Omental fat pad (tissue), 4 donors: Measurements from ENCODE around the gene SYTL3. TPM values are rescaled to one million over a fixed set of nuclear protein-coding genes. Genes with fewer than 3 reads are reported as not detected.
"Not testable (repeated sequence)": the region's sequence is repeated elsewhere in the genome, so short reads cannot be mapped to it uniquely, and the experiment has no call there.

ENCODE experiments used
- ATAC-seq: fragments of 150-250 bp; one replicate; pipeline ENCODE4 v1.9.1; 2016; ENCODE audit warnings: mild to moderate bottlenecking, moderate library complexity; ENCODE audit not compliant: low FRiP score
- DNase-seq: peaks from one replicate; pipeline ENCODE4 v3.0.0-alpha.2; 2019; ENCODE audit warnings: low spot score
- total RNA-seq, 4 donors: library from RNA; depleted of rRNA; stranded (reverse); fragments of >200 nt; gene quantifications; one replicate each; pipeline ENCODE4 v1.1.0, GENCODE V29; 2016
- TF ChIP-seq, protein P1 (sequence below), 3 donors: fragments of 450-650 bp; IDR thresholded peaks; one replicate each; pipeline ENCODE4 v1.5.1; 2016 to 2017; ENCODE audit warnings: antibody characterized with exemption in 3 of 3, mild to moderate bottlenecking in 3 of 3, moderate library complexity in 2 of 3

The SYTL3 gene
- total RNA-seq, 4 donors from 2014 or later = 5.3 to 16.3 (median 6.8) TPM

DNA sequence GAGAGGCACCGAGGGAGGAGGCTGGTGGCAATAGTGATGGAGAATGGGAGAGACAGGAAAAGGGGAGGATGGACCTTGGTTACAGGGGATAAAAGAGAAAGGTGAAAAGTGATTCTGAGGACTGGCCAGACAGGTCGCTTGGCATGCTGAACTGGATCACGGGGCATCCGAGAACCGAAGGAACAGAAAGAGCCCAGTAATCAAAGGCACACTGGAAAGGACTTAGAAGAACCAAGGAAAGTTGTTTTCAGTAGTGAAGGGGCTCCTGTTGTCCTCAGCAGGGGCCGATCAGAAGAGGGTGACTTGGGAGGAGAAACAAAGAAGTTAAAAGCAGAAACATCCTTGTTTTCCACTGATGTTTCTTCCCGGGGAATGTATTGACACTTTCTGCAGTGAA, 18.9 kb downstream of the SYTL3 start:
- DNase-seq (no peak), ATAC-seq (no peak)
- TF ChIP-seq, protein P1, sequence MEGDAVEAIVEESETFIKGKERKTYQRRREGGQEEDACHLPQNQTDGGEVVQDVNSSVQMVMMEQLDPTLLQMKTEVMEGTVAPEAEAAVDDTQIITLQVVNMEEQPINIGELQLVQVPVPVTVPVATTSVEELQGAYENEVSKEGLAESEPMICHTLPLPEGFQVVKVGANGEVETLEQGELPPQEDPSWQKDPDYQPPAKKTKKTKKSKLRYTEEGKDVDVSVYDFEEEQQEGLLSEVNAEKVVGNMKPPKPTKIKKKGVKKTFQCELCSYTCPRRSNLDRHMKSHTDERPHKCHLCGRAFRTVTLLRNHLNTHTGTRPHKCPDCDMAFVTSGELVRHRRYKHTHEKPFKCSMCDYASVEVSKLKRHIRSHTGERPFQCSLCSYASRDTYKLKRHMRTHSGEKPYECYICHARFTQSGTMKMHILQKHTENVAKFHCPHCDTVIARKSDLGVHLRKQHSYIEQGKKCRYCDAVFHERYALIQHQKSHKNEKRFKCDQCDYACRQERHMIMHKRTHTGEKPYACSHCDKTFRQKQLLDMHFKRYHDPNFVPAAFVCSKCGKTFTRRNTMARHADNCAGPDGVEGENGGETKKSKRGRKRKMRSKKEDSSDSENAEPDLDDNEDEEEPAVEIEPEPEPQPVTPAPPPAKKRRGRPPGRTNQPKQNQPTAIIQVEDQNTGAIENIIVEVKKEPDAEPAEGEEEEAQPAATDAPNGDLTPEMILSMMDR (IDR thresholded peaks at IDR 0.05) = no peak

DNA sequence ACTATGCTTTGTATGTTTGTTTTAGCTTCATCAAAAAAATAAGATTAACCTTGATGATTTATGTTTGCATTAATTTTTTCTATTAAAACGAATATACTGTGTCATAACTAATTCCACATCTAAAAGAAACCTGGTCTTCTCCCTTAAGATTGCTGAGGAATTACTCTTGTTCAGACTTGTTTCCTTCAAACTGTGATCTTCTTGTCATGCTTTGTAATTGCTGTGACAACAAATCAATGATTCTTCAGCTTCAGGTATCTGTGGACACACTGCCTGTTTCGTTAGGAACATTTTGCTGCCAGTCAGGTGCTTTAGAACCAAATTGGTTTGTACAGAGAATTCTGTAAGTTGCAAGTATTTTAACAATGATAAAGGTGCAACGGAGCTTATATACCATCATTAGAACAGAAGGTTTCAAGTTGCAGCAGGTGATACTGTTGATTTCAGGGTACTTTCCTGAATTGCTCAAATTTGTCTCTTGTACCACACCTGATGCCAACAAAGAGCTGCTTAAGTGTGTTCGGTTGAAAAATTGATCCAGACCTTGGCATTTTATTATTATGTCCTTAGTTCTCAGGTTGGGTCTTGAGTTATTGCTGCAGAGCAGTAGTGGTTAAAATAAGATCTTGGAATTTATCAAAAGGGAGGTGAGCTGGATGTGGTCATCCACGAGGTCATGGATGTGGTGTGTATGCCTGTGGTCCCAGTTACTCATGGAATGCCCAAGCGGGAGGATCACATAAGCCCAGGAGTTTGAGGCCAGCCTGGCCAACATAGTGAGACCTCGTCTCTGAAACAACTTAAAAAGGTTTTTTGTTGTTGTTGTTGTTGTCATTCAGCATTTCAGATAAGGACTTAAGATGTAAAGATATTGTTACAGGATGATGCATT, 19.5 kb downstream of the SYTL3 start:
- DNase-seq (no peak), ATAC-seq (no peak)
- TF ChIP-seq, protein P1 (IDR thresholded peaks at IDR 0.05) = no peak

DNA sequence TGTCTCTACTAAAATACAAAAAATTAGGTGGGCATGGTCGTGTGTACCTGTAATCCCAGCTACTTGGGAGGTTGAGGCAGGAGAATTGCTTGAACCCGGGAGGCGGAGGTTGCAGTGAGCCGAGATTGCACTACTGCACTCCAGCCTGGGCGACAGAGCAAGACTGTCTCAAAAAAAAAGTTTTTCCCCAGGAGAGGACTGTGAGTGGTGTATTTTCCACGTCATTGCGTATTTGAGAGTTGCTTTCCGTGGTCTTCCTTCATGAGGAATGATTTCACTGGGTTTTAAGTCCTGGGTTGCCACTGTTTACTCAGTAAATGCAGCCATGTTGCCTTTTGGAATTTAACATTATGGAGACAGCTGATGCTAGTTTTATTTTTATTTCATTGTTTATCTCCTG, 22.3 kb downstream of the SYTL3 start:
- ATAC-seq, DNase-seq: not testable (repeated sequence)

DNA sequence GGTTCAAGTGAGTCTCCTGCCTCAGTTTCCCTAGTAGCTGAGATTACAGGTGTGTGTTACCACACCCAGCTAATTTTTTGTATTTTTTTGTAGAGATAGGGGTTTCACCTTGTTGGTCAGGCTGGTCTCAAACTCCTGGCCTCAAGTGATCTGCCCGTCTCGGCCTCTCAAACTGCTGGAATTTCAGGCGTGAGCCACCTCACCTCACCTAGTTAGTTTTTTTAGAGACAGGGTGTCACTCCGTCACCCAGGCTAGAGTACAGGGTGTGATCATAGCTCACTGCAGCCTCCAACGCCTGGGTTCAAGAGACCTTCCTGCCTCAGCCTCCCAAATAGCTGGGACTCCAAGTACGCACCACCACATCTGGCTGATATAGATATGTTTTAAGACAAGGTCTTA, 22.9 kb downstream of the SYTL3 start:
- TF ChIP-seq, protein P1 (IDR thresholded peaks at IDR 0.05) = no peak
- no peak for DNase-seq
- ATAC-seq = no peak

DNA sequence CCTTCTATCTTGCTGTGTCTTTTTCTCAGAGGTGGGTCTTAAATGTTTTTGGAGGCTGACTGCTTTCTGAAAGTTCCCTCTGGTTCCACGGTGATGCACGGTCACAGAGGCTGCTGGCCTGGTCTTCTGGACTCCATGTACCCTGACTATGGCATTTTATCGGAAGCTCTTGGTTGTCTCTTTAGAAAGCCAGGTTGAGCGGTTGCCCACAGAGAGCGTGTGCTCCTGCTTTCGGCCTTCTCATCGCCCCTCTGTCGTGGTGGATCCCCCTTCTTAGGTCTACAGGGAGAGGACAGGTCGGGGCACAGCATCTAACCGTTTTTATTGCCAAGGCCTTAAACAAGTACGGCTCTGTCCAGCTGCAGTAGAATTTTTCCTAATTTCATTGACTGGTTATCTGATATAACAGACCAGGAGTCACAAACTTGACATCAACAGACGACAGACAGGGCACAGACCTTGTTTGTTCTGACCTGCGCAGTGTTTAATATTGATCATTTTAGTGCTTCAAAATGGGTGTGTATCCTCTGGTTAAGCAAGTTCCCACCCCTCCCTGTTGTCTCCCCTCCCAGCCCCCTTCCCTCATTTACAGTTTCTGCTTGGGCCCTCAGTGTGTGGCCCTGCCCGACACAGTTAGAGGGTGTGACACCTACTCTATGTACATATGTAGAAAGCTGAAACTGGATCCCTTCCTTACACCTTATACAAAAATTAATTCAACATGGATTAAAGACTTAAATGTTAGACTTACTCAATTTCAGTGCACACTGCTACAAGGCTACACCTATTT, 24.7 kb downstream of the SYTL3 start:
- TF ChIP-seq, protein P1 (IDR thresholded peaks at IDR 0.05) = no peak
- no peak for ATAC-seq
- no peak for DNase-seq

DNA sequence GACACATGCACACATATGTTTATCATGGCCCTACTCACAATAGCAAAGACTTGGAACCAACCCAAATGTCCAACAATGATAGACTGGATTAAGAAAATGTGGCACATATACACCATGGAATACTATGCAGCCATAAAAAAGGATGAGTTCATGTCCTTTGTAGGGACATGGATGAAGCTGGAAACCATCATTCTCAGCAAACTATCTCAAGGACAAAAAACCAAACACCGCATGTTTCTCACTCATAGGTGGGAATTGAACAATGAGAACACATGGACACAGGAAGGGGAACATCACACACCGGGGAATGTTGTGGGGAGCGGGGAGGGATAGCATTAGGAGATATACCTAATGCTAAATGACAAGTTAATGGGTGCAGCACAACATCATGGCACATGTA, 27.2 kb downstream of the SYTL3 start:
- not testable (repeated sequence) for ATAC-seq, DNase-seq

DNA sequence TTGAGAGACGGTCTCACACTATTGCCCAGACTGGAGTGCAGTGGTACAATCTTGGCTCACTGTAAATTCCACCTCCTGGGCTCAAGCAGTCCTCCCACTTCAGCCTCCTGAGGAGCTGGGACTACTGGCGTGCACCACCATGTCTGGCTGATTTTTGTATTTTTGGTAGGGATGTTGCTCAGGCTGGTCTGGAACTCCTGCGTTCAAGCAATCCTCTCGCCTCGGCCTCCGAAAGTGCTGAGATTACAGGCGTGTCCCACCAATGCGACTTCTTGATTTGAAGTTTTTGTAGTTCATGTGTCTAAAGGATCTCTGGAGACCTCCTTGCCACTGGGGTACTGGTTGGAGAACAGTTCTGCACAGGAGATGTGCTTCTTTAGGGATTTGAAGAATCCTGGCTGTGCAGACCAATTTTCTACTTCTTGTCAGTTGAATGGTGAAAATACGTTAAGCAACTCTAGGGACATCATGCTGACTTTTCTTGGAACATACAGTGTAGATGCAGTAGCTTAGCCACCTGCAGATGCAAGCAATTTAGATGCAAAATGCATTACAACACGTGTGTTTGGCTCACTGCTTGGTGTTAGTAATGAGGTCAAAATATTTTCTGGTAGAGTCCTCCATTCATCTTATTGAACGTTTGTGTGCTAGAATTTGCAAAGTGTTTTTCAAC, 28.2 kb downstream of the SYTL3 start:
- TF ChIP-seq, protein P1 (IDR thresholded peaks at IDR 0.05) = no peak
- ATAC-seq (no peak), DNase-seq (no peak)
